ENCODE results near the gene KAZN. TPM values are rescaled to one million over a fixed set of nuclear protein-coding genes. Genes with fewer than 3 reads are reported as not detected.

The KAZN gene
- total and polyA plus RNA-seq, 2 of the 8 experiments (the other 6 are each of a cell fraction or from before 2014, with no cell fraction given) = 3.7 to 11.8 TPM

DNA sequence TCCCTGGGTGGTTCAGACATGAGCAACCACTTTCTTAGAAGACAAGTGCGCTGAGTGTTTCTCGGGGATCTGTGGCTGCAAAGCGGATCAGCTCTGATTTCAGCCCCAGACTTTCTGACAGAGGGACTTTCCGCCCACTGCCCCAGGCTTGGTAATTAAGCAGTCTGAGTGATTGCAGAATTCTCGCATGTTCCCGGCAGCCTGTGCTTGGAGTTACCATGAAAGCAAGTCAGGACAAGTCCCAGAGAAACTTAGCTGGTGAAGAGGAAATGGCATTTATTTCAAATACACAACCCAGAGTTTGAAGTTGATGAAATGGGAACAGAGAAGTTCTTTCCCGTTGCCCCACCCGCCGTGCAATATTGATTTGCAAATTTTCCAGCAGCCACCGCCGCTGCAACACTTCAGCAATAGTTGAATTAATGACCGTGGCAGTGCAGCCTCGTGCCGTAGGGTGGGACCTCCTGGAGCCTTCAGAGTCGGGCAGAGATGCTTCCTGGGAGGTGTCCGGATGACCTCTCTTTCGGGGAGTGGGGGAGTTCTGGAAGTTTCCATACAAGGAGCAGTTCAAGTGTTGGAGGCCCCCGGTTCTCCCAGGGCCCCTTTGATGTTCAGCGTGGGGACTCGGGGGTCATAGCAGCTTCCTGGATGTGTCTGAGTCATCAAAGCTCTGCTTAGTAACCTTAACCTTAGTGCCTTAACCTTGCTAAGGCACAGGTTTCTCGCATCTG lies 134.7 kb downstream of the KAZN start (continued):
- no peak for TF ChIP-seq RAD21 (IDR thresholded peaks at IDR 0.05 in 1 of 2, conservative IDR thresholded peaks at IDR 0.05 in 1 of 2; ENCODE audit: low read depth in 2 of 2, low read length in 2 of 2)
- no peak for TF ChIP-seq RFX5 (IDR thresholded peaks at IDR 0.05; ENCODE audit: borderline replicate concordance, low read depth, low read length)
- no peak for TF ChIP-seq HDAC6 (IDR thresholded peaks at IDR 0.05; ENCODE audit: low read depth, low read length)
- no peak for TF ChIP-seq TBP (IDR thresholded peaks at IDR 0.05; ENCODE audit: low read depth, low read length)
- TF ChIP-seq SRF (IDR thresholded peaks at IDR 0.05; ENCODE audit: low read depth, low read length) = no peak
- TF ChIP-seq TAF1 (IDR thresholded peaks at IDR 0.05; ENCODE audit: low read depth, low read length) = no peak
- TF ChIP-seq PHF8 (conservative IDR thresholded peaks at IDR 0.05; ENCODE audit: low read depth, low read length) = no peak
- TF ChIP-seq POLR2AphosphoS5 (IDR thresholded peaks at IDR 0.05; ENCODE audit: low read depth, low read length) = no peak
- no peak for TF ChIP-seq SP2 (IDR thresholded peaks at IDR 0.05; ENCODE audit: low read length)
- TF ChIP-seq CTCF (IDR thresholded peaks at IDR 0.05; ENCODE audit: control extremely low read depth in 1 of 3, insufficient read depth in 1 of 3, low read depth in 1 of 3, low read length in 3 of 3) = no peak
- no peak for TF ChIP-seq NANOG (IDR thresholded peaks at IDR 0.05; ENCODE audit: insufficient read depth, low read depth, low read length, poor library complexity, severe bottlenecking)
- no peak for TF ChIP-seq CBX8 (IDR thresholded peaks at IDR 0.05; ENCODE audit: borderline replicate concordance, low read depth, low read length)
- no peak for TF ChIP-seq RXRA (IDR thresholded peaks at IDR 0.05; ENCODE audit: insufficient read depth, low read depth, low read length)
- peak; percentile 78 for TF ChIP-seq JUND (IDR thresholded peaks at IDR 0.05; ENCODE audit: low read length)
- no peak for TF ChIP-seq SP1 (IDR thresholded peaks at IDR 0.05; ENCODE audit: low read depth, low read length)
- no peak for TF ChIP-seq KDM5A (IDR thresholded peaks at IDR 0.05; ENCODE audit: low read length)
- no peak for TF ChIP-seq ATF2 (IDR thresholded peaks at IDR 0.05; ENCODE audit: low read length)
- TF ChIP-seq EGR1 (IDR thresholded peaks at IDR 0.05; ENCODE audit: borderline replicate concordance, low read depth, low read length) = no peak
- no peak for TF ChIP-seq SIX5 (IDR thresholded peaks at IDR 0.05; ENCODE audit: low read depth, low read length)
- no peak for TF ChIP-seq RNF2 (IDR thresholded peaks at IDR 0.05; ENCODE audit: borderline replicate concordance, low read depth, low read length, missing control alignments, poor library complexity, severe bottlenecking)
